ENCODE data around the gene PSMA8.

DNA sequence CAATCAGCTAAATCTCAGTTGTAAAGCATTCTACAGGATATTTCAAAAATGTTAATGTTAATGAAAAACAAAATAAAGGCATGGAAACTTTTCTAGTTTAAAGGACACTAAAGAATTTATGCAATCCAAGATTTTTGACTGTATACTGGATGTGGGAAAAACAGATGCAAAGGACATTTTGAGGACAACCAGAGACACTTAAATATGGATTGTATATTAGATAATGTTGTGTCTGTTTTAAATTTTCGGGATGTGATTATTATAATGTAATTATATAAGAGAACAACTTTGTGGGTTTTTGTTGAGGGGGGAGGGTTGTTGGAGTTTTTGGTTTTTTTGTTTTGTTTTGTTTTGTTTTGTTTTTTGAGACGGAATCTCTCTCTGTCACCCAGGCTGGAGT is 30.9 kb downstream of the PSMA8 start:
- TF ChIP-seq, protein P1, sequence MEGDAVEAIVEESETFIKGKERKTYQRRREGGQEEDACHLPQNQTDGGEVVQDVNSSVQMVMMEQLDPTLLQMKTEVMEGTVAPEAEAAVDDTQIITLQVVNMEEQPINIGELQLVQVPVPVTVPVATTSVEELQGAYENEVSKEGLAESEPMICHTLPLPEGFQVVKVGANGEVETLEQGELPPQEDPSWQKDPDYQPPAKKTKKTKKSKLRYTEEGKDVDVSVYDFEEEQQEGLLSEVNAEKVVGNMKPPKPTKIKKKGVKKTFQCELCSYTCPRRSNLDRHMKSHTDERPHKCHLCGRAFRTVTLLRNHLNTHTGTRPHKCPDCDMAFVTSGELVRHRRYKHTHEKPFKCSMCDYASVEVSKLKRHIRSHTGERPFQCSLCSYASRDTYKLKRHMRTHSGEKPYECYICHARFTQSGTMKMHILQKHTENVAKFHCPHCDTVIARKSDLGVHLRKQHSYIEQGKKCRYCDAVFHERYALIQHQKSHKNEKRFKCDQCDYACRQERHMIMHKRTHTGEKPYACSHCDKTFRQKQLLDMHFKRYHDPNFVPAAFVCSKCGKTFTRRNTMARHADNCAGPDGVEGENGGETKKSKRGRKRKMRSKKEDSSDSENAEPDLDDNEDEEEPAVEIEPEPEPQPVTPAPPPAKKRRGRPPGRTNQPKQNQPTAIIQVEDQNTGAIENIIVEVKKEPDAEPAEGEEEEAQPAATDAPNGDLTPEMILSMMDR (conservative IDR thresholded peaks at IDR 0.05; ENCODE audit: low read length) = no peak
- TF ChIP-seq EZH2phosphoT487 (IDR thresholded peaks at IDR 0.05; ENCODE audit: borderline replicate concordance, low read depth, low read length) = no peak

Measured in OCI-LY7 (cell line).